ENCODE measurements around the gene PTPRU.
"Not testable (repeated sequence)": the region's sequence is repeated elsewhere in the genome, so short reads cannot be mapped to it uniquely, and the experiment has no call there.

PTPRU gene

DNA sequence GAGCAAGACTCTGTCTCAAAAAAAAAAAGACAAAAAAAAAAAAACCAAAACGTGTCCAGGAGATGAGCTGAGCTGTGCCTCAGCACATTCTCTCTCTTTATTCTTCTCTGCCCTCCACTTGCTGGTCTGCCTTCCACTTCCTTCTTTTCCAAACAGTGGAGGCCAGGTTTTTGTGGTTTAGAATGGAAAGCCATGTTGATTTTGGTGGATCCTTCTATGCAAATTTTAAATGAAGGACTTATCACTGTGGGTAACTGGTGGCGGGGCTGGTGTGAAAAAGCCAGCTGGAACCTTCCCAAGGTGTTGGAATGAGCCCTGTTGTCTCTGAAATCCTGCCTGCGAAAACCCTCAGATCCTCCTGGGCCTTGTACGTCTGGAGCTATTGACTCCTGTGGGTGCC lies 61.9 kb downstream of the PTPRU start:
- DNase-seq, result no peak

DNA sequence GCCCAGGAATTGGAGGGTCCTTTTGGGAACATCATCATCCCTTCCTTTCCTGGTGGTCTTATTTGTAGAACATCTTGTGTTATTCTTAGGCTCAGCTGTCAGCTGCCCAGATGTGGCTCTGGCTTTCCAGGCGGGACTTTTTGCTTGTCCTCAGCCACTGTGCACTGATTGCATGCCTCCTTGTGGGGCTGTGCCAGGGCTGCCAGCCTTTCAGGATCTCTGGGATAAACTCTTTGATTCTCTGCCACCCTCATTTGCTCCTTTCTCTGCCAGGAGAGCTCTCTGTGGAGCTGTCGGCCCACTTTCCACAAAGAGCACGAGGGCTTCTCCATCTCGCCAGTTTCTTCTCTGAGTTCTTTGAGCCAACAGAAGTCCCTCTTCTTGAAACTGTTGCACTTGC lies 63.1 kb downstream of the PTPRU start:
- no peak for DNase-seq

DNA sequence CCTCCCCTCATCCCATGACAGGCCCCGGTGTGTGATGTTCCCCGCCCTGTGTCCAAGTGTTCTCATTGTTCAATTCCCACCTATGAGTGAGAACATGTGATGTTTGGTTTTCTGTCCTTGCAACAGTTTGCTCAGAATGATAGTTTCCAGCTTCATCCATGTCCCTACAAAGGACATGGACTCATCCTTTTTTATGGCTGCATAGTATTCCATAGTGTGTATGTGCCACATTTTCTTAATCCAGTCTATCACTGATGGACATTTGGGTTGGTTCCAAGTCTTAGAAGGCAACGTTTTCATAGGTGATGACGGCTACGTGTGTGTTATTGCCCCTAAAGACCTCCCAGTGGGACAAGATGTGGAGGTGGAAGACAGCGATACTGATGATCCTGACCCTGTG lies 65.4 kb downstream of the PTPRU start:
- DNase-seq, result not testable (repeated sequence)

DNA sequence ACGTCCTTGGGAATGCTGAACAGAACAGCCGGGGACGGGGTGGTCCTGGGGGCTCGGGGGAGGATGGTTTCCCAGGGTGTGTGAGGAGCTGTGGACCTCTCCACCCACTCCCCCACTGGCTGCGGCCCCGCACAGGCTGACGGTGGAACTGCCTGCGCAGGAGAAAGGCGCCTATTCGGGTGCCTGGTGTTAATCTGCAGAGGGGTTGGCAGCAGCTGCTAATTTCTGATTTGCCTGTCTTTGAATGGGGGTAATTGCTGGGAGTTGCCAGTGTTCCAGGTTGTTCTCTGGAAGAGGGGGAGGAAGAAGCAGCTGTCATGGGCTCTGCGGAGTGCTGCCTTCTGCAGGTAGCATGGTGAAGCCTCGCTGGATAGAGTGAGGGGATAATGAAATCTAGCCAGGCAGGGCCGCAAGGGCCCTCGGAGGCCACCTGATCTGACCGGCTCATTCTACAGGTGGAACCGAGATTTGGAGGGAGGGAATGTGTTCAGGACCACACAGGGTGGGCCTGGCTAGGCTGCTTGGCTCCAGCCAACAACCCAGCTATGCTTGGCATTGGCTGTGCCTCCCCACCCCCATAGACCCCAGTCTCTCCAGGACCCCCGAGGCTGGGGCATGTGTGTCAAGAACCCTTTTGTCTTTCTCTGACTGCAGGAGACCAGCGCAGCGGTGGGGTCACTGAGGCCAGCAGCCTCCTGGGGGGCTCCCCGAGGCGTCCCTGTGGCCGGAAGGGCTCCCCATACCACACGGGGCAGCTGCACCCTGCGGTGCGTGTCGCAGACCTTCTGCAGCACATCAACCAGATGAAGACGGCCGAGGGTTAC lies 67.1 kb downstream of the PTPRU start:
- no peak for DNase-seq

DNA sequence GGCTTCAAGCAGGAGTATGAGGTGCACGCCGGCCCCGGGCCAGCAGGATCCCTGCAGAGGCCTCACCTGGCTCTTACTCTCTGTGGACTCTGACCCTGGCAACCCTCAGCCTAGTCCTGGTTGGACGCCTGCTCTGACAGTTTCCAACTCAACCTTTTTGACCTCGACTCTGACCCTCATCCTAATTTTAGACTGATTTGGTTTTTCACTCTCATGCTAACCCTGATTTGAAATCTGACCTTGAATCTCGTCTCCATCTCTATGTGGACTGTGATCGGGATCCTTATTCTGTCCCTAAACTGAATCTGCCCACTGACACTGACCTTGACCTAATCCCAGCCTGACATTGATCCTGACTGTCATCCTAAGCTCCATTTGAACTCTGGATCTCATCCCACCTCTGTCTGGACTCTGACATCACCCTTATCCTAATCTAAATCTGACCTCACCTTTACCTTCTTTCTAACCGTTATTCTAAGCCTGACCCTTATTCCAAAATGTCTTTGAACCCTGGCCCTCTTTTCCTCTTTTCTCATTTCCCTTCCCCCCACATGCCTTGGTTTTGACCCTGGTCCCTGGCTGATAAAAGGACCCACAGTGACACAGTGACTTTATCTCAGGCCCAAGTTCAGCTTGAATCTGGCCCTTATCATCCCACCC lies 67.8 kb downstream of the PTPRU start:
- no peak for DNase-seq

DNA sequence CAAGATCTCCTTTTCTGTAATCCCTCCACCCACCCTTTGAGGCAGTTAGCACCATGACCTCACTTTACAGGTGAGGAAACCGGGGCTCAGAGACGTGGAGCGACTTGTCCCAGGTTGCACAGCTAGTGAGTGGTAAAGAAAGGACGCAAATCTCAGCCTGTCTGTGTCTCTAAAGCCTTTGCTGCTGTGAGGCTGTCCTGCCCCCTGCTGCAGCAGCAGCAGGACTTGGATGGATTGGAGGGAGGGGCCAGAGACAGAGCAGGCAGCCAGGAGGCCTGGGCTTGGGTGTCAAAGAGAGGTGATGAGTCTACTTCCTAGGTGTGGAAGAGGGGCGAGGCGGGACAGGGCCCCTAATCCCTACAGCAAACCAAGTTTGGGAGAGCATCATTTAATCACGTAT lies 69.6 kb downstream of the PTPRU start:
- no peak for DNase-seq

DNA sequence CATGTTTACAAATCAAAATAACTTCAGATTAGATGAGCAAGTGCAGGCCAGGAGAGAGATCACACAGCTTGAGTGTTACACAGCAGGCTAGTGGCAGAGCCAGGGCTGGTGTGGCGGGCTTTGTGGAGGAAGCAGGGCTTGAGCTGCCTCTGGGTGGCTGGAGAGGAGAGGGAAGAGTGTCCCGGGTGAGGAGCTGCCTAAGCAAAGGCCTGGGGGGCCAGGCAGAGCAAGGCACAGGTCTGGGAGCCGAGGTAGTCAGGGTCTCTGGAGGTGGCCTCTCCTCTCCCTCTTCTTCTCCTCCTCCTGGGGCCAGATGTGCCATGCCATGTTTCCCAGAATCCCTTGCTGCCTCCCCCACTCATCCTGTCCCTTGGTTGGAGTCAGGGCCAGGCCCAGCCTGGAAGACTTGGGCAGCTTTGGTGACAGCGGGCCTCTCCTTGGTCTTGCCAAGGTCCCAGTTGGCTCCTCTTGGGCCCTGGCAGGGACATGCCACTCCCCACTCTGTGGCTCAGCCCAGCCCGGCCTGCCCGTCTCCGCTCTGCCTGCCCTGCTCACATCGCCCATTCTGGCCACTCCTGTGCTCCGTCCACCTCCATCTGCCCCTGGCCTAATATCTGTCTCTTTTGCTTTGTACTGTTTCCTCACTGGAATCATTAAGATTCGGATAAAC lies 70.3 kb downstream of the PTPRU start:
- no peak for DNase-seq

DNA sequence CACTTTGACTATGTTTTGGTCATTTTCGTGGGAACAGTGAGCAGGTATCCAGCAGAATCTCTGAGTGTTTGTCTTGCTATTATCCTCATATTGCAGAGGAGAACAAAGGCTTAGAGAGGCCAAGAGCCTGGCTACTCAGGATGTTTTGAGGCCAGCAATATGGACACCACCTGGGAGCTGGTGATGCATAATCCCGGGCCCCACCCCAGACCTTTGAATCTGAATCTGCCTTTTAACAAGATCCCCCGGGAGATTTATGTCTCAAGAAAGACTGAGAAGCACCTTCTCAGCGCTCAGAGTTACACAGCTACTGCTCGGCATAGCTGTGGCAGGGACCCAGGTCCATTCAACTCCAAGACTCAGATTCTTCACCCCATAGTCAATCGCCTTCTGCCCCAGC lies 72.8 kb downstream of the PTPRU start:
- no peak for DNase-seq

DNA sequence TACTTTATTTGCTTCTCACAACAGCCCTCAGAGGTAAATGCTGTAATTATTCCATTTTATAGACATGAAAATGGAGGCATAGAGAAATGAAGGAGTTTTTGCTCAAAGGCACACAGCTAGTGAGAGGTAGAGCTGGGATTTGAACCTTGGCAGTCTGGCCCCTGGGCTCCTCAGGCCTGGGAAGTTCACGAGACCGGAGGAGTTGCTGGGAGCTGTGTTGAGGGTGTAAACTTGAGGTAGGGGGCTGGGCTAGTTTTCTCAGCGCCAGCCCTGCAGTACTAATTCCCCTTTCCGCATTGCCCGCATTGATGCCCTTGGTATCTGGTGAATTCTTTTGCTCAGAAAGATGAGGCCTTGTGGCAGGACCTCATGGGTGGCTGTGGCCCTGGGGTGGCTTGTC lies 73.3 kb downstream of the PTPRU start:
- DNase-seq, result no peak

DNA sequence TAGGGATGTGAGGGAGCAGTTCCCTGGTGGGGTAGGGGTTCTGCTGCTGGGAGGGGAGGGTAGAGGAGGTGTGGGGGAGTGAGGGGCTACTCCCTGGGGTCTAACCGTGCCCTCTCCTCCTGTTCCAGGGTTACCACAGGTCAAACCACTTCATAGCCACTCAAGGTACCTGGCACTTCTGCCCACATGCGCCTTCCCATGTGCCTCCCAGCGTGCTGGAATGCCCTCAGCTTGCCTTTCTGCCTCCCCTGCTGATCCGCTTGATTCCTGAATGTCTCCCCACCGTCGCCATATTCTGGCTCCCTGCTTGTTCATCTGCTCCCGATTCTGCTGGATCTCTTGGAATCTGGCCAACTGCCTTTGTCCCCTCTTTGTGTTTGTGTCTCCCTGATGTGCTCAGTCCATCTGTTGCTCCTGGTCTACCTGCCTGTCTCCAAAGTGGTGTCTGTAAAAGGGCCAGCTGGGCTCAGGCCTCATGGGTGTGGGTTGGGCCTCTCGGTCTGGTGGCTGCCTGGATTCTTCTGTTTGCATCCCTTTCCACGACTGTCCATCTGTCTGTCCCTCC lies 74.4 kb downstream of the PTPRU start:
- no peak for DNase-seq

DNA sequence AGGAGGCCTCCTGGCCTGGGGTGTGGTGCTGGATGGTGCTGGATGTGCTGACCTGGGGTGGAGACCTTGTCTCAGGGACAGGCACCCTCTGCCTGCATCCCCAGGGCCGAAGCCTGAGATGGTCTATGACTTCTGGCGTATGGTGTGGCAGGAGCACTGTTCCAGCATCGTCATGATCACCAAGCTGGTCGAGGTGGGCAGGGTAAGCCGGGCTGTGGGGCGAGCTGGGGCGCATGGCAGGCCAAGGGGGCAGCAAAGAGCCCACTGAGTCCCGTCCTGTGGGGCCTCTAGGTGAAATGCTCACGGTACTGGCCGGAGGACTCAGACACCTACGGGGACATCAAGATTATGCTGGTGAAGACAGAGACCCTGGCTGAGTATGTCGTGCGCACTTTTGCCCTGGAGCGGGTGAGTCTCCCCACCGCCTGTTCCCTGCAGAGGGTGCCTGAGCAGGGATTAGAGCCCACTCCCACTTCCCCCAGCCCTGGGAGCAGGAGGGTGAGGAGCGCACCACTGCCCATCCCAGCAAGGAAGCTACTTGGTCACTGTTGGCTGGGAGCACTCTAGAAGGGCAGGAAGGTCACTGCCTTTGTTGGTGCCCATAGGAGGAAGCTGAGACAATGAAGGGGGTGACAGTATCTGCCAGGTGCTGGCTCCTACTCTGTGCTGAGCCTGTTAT lies 75.2 kb downstream of the PTPRU start:
- no peak for DNase-seq

DNA sequence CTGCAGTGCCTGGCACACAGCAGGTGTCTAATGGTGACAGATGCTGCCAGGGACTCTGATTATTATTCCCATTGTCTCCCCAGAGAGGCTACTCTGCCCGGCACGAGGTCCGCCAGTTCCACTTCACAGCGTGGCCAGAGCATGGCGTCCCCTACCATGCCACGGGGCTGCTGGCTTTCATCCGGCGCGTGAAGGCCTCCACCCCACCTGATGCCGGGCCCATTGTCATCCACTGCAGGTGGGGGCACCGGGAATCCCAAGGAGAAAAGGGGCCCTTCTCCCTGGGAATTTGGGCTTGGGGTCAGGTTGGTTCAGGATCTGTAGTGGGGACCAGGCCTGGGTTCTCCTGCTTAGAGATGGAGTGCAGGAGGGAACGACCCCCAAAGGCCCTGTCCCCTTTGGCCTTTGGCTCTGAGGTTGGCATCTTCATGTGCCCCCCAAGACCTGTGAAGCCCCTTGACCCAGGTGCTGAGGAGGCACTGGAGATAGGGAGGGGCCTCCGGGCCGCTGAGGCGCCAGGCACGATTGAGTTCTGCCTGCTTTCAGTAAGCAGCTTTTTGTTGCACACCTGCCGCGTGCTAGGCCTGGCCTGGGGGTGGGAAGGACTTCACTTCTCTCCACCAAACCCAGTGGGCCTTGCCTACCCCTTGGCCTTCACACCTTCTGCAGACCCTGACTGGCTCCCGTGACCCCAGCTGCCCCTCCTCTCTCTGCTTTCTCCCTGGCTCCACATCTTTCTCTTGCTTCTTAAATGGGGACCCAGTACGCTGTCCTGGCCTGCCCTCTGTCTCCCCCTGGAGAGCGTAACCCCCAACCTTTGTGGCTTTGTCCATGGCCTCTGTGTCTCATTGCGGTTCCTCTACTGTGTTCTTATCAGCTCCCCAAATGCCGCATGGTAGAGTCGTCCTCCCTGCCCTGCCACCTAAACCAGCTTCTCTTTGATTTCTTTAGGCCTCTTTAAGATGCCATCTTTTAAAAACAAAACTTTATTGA lies 76.4 kb downstream of the PTPRU start:
- DNase-seq, result no peak

DNA sequence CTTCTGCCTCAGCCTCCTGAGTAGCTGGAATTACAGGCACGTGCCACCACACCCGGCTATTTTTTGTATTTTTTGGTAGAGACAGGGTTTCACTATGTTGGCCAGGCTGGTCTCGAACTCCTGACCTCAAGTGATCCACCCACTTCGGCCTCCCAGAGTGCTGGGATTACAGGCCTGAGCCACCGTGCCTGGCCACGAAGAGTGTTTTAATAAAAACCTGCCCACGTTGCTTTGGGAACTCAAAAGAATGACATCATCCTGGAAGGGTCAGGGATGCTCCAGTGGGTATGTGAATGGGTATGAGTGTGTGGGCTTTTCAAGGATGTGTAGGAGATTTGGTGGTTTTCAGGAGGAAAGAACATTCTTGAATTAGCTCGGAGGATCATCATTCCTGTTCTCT lies 78.4 kb downstream of the PTPRU start:
- DNase-seq, result not testable (repeated sequence)

DNA sequence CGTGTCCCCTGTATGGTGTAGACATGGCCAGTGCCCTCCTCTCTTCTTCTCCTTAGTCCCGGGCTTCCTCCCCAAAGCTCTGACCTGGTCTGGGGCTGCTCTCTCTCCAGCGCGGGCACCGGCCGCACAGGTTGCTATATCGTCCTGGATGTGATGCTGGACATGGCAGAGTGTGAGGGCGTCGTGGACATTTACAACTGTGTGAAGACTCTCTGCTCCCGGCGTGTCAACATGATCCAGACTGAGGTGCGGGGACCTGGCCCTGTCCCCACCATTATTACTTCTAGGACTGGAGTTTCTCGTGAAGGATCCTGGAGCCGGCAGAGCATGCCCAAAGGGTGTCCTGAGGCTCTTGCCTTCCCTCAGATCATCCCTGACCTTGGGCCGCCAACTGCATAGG lies 78.9 kb downstream of the PTPRU start:
- no peak for DNase-seq

DNA sequence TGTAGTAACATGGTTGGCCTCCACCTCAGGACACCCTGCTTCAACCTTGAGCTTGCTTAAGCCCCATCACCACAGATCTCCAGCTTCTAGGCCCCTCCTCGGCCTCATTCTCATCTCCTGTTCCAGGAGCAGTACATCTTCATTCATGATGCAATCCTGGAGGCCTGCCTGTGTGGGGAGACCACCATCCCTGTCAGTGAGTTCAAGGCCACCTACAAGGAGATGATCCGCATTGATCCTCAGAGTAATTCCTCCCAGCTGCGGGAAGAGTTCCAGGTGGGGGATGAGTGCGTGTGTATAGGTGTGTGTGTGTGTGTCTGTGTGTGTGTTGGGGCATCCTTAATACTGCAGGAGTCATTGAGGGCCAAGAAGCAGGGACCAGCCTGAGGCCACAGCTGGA lies 79.6 kb downstream of the PTPRU start:
- no peak for DNase-seq

DNA sequence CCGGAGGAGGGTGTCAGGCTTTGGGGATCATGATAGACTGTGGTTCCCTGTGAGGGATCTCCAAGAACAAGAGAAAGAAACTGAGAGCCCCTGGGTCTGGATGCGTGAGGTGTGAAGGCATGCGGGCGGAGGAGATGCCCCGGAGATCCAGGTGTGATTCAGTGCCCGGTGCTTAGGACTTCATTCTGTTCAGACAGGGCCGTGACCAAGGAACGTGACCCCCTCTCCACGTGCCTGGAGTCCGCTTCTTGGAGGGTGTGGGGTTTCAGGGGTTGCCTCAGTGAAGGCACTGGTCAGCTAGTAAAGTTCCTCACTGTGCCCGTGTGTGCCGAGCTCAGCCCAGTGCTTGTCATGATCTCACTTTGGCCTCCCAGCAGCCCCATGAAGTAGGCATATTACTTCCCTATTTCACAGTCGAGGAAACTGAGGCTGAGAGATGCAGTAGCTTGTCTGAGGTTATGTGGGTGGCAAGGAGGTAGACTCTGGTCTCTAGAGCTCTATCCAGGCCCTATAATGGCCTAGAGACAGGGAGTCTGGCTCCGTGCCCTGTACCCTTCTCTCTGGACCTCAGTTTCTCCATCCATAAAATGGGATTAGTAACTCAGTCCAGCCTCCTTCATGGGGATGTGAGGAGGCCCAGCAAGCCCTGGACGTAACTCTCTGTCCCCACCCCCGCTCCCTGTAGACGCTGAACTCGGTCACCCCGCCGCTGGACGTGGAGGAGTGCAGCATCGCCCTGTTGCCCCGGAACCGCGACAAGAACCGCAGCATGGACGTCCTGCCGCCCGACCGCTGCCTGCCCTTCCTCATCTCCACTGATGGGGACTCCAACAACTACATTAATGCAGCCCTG lies 81.0 kb downstream of the PTPRU start:
- no peak for DNase-seq

DNA sequence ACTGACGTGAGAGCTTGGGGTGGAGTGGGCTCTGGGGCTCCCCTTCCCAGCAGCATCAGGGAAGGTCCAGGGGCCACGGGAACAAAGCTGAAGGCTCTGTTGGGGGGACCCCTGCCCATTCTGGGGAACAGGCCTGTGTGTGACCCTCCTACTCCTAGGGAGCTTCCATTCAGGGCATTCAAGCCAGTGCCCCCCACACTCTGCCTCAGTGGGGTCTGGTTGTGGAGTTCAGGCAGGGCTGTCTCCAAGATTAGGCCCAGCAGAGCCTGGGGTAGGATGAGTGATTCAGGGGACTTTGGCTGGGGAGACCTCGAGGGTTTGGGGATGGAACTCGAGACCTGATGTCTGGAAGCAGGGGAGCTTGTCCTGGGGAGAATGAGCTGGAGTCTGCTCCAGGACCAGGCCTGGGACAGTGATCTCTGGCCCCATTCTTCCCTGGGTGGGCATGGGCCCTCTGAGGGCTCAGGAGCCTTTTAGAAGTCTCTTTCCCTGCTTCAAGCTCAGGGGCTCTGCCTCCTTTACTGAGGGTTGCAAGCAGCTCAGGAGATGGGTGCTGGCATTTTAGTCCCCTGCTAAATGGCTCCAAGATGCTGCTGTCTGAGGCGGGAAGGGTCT lies 81.7 kb downstream of the PTPRU start:
- no peak for DNase-seq

DNA sequence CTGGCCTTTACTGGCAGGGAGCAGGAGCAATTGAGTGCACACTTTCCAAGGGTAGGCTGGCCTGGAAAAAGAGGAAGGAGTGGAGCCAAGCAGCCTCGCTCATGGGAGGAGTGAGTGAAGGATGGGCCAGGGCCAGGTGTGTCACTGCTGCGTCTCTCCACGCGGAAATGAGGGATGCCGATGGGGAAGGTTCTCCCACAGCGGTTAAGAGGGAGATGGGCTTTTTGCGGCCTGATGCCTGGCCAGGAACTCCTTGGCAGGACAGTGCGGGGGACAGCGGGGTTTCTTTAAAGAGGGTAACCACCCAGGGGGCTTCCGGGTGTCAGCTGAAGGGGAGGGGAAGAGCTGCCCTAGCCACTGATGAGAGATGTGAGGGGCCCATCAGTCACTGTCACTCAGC lies 82.4 kb downstream of the PTPRU start:
- no peak for DNase-seq

DNA sequence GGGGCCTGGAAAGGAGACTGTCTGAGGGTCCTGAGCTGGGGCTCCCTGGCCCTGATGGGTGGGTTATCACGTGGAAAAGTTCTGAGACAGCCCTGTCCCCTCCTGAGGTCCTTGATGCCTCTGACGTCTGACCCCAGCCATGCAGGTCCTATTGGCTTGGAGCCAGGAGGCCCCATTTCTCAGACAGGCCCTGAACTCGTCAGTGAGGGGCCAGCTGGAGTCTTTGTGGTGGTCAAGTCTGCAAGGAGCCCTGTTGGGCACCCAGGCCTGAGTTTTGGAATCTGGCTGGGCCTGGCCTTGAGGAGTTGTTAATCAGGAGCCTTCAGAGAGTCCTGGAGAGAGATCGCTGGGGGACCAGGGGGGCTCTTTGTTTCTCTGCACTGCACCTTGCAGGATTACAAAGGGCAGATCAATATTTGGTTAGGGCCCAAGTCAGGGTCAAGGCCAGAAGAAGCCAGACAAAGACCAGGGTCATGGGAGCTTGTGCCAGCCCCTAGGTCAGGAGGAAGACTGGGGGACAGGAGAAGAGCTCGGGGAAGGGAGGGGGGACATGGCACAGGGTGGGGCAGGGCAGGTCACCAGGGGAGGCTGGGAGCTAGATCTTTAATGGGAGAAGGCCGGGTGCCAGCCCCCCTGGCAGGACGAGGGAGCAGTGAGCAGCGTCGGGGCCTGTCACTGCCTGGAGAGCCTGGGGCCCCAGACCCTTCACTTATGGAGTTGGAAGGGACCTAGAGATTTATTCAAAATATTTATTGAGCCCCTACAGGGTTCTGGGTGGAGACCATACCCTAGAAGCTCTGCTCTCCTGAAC lies 83.2 kb downstream of the PTPRU start:
- DNase-seq, result no peak

Data from NCI-H2107 (cell line).